GM19328 (cell line): Measurements from ENCODE around the gene WDR90.

Experiments used
- ATAC-seq: cut with Tn5 transposase; IDR thresholded peaks from one replicate; pipeline ENCODE4 v1.9.1; 2021; ENCODE audit warnings: mild to moderate bottlenecking, moderate library complexity; ENCODE audit not compliant: unreplicated experiment

Gene WDR90

GRCh38 chr16:625977-626765 is 23.0 kb upstream of the WDR90 start:
- no peak for ATAC-seq

- ATAC-seq = no peak
Measured at GRCh38 chr16:626787-627453, 22.2 kb upstream of the WDR90 start.

- ATAC-seq = no peak
Measured at GRCh38 chr16:627454-628239, 21.5 kb upstream of the WDR90 start.

GRCh38 chr16:628321-629061 is 20.7 kb upstream of the WDR90 start:
- no peak for ATAC-seq

GRCh38 chr16:629185-629832 is 19.9 kb upstream of the WDR90 start:
- ATAC-seq = no peak

- no peak for ATAC-seq
Measured at GRCh38 chr16:629833-630248, 19.3 kb upstream of the WDR90 start.

GRCh38 chr16:630249-630814 is 18.8 kb upstream of the WDR90 start:
- ATAC-seq = no peak

GRCh38 chr16:630815-631405 is 18.3 kb upstream of the WDR90 start, which contains the start of gene WFIKKN1:
Gene WFIKKN1 (plus strand): TSS chr16:630985. CDS start chr16:631254, 269 bp downstream.
- ATAC-seq = no peak

- ATAC-seq = no peak
Measured at GRCh38 chr16:631808-632358, 17.3 kb upstream of the WDR90 start.

GRCh38 chr16:632486-633335 is 16.5 kb upstream of the WDR90 start:
- ATAC-seq = no peak

GRCh38 chr16:633336-634050 is 15.7 kb upstream of the WDR90 start:
- ATAC-seq = no peak

GRCh38 chr16:634051-634670 is 15.0 kb upstream of the WDR90 start:
- ATAC-seq = no peak

- no peak for ATAC-seq
Measured at GRCh38 chr16:634996-635395, 14.2 kb upstream of the WDR90 start.

GRCh38 chr16:635573-636205 is 13.5 kb upstream of the WDR90 start:
- peak; percentile 8 for ATAC-seq

GRCh38 chr16:636206-637080 is 12.7 kb upstream of the WDR90 start, which contains the start of gene METTL26:
Gene METTL26 (minus strand): TSS chr16:636305. CDS start chr16:636290, 15 bp downstream.
- peak; percentile 53 for ATAC-seq
